Ishikawa (cell line): ENCODE results near the gene PLA2G4F.
A peak's percentile ranks its signal among the peaks of the same experiment; 100 is the strongest.

ENCODE experiments used
- CEBPB ChIP-seq: IDR thresholded peaks from 2 replicates; pipeline ENCODE4 v1.6.1; 2012
- CREB1 ChIP-seq: IDR thresholded peaks from 2 replicates; pipeline ENCODE4 v1.6.1; 2012; ENCODE audit warnings: low read depth
- EGR1 ChIP-seq: IDR thresholded peaks from 2 replicates; pipeline ENCODE4 v1.6.1; 2012
- EP300 ChIP-seq: IDR thresholded peaks from 2 replicates; pipeline ENCODE4 v1.6.1; 2012; ENCODE audit warnings: borderline replicate concordance
- FOXM1 ChIP-seq: IDR thresholded peaks from 2 replicates; pipeline ENCODE4 v1.6.1; 2012; ENCODE audit warnings: low read depth, borderline replicate concordance
- NFIC ChIP-seq: IDR thresholded peaks from 2 replicates; pipeline ENCODE4 v1.6.1; 2012
- RAD21 ChIP-seq: IDR thresholded peaks from 2 replicates; pipeline ENCODE4 v1.6.1; 2012; ENCODE audit warnings: low read depth
- TAF1 ChIP-seq: IDR thresholded peaks from 2 replicates; pipeline ENCODE4 v1.6.1; 2012; ENCODE audit warnings: low read depth, mild to moderate bottlenecking
- TCF12 ChIP-seq: IDR thresholded peaks from 2 replicates; pipeline ENCODE4 v1.6.1; 2012; ENCODE audit warnings: low read depth
- TEAD4 ChIP-seq: IDR thresholded peaks from 2 replicates; pipeline ENCODE4 v1.6.1; 2012
- YY1 ChIP-seq: IDR thresholded peaks from 2 replicates; pipeline ENCODE4 v1.6.1; 2012; ENCODE audit warnings: low read depth
- ZBTB7A ChIP-seq: IDR thresholded peaks from 2 replicates; pipeline ENCODE4 v1.6.1; 2012; ENCODE audit warnings: low read depth
- TF ChIP-seq, protein P1 (sequence below): IDR thresholded peaks from 2 replicates; pipeline ENCODE4 v1.6.1; 2012; ENCODE audit warnings: low read depth, mild to moderate bottlenecking
- TF ChIP-seq, protein P2 (sequence below): IDR thresholded peaks from 2 replicates; pipeline ENCODE4 v1.6.1; 2012
- TF ChIP-seq, protein P3 (sequence below): IDR thresholded peaks from 2 replicates; pipeline ENCODE4 v1.6.1; 2012

The PLA2G4F gene

DNA sequence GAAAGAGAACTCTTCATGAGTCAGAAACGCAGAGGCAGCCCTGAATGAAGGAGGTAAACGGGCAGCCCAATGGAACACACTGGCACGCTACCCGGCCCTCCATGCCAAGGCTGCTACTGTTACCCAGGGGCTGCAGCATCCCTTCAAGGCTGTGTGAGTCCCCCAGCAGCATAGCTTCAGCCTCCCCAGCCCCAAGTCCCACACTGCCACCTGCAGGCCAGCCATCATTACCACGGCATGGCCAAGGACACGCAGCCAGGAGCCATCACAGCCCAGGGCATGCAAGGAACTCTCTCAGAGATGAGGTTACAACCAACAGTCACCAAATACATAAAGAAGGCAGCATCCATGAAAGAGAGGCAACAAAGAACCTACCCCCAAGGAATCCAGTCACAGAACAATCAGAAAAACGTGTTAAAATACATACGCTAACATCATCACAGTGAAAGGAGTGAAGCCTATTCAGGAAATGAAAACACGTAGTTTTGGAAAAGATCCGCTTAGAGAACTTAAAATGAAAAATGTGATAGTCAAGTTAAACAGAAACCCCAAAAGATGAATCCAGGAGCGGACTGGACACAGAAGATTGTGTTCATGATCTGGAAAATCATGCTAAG, 22.4 kb downstream of the PLA2G4F start:
- TF ChIP-seq YY1 (peak; percentile 38; the same call in 1 of the 2 replicates), RAD21 (peak; percentile 88), TAF1 (no peak)
- TF ChIP-seq, protein P1, sequence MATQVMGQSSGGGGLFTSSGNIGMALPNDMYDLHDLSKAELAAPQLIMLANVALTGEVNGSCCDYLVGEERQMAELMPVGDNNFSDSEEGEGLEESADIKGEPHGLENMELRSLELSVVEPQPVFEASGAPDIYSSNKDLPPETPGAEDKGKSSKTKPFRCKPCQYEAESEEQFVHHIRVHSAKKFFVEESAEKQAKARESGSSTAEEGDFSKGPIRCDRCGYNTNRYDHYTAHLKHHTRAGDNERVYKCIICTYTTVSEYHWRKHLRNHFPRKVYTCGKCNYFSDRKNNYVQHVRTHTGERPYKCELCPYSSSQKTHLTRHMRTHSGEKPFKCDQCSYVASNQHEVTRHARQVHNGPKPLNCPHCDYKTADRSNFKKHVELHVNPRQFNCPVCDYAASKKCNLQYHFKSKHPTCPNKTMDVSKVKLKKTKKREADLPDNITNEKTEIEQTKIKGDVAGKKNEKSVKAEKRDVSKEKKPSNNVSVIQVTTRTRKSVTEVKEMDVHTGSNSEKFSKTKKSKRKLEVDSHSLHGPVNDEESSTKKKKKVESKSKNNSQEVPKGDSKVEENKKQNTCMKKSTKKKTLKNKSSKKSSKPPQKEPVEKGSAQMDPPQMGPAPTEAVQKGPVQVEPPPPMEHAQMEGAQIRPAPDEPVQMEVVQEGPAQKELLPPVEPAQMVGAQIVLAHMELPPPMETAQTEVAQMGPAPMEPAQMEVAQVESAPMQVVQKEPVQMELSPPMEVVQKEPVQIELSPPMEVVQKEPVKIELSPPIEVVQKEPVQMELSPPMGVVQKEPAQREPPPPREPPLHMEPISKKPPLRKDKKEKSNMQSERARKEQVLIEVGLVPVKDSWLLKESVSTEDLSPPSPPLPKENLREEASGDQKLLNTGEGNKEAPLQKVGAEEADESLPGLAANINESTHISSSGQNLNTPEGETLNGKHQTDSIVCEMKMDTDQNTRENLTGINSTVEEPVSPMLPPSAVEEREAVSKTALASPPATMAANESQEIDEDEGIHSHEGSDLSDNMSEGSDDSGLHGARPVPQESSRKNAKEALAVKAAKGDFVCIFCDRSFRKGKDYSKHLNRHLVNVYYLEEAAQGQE = no peak

DNA sequence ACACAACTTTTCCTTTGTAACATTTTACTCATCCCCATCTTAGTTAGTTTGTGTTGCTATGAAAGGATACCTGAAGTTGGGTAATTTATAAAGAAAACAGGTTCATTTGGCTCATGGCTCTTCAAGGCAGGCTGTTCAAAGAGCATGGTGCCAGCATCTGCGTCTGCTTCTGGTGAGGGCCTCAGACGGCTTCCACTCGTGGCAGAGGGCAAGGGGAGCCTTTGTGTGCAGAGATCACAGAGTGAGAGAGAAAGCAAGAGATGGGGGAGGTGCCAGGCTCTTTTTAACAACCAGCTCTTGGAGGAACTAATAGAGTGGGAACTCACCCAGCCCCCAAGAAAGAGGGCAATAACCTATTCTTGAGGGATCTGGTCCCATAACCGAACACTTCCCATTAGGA, 23.1 kb downstream of the PLA2G4F start:
- TF ChIP-seq EP300 (no peak), TCF12 (no peak), EGR1 (no peak), NFIC (no peak), YY1 (no peak), TEAD4 (no peak), FOXM1 (no peak), TAF1 (no peak), CREB1 (no peak), CEBPB (no peak), RAD21 (no peak)
- TF ChIP-seq, protein P2, sequence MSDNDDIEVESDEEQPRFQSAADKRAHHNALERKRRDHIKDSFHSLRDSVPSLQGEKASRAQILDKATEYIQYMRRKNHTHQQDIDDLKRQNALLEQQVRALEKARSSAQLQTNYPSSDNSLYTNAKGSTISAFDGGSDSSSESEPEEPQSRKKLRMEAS = no peak
- TF ChIP-seq, protein P1 = no peak

DNA sequence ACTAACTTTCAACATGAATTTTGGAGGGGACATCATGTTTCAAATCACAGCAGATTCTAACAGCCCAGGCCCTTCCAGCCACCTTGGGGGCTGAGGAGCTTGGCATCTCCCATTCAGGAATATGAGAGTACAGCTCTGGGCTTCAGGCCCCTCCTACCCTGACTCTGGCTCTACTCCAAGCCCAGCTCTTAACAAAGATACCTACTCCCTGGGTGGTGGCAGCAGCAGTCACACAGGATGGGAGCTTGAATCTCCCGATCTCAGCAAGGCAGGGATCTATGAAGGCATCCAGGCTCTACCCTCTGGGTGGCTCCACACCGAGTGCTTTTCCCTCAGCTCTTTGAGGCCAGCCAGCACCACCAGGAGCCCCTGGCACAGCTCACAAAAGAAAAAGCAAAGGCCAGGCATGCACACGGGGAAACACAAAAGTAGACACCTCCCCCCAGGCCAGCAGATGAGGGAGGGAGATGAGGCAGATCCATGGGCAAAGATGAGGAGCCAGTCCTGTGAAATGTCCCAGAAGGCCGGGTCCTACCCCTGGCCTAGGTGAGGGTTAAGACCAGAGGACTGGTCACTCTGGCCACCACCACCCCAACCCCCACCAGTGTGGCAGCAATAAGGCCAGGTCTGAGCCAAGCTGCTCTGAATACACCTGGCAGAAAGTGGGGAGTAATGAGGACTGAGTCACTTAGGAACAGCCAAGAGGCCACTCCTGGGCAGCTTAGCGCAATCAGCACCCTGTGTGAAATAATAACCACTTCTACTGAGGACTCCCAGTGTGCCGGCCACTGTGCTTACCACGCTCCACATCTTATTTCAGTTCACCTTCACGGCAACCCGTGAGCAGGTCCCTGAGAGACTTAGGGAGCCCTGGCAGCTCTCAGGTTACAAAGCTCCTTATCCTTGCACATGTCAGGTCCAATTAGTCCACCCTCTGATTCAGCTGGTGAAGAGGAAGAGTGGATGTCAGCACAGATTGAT, 24.3 kb downstream of the PLA2G4F start:
- TF ChIP-seq EGR1 (no peak), YY1 (no peak), NFIC (0 out of 2 replicates have a peak, but pooled peaks have one; percentile 12), EP300 (no peak)

DNA sequence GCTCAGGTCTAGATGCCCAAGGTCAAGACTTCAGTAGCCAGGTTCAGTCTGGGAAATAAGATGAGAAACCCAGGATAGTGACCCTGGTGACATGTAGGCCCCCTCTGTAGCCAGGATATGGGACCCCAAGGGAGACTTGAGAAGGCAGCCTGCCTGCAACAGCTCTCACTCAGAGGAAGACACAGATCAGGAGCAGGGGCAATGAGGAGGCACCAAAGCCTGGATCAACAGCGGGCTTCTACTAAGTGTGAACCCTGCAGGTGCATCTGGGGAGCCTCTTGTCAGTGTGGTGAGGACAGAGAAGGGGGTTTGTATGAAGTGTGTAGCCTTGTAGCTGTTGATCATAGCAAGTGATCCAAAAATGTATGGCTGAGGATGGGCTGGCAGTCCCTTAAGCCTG, 25.4 kb downstream of the PLA2G4F start:
- TF ChIP-seq, protein P2 = no peak
- TF ChIP-seq ZBTB7A (no peak), NFIC (no peak), YY1 (no peak), TAF1 (no peak), FOXM1 (no peak), EGR1 (no peak), TEAD4 (no peak)
- TF ChIP-seq, protein P3, sequence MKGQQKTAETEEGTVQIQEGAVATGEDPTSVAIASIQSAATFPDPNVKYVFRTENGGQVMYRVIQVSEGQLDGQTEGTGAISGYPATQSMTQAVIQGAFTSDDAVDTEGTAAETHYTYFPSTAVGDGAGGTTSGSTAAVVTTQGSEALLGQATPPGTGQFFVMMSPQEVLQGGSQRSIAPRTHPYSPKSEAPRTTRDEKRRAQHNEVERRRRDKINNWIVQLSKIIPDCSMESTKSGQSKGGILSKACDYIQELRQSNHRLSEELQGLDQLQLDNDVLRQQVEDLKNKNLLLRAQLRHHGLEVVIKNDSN = no peak
- TF ChIP-seq, protein P1 = no peak
